ENCODE data around the gene WTIP.

The WTIP gene

GRCh38 chr19:34484328-34484727, 2.8 kb downstream of the WTIP start:
- Histone ChIP-seq H3K27ac (no peak overlapping the region), H3K27me3 (no peaks in the 10 kb centered on the region), H3K4me3 (no peak overlapping the region), H3K9ac (no peak overlapping the region), H3K4me2 (no peak overlapping the region), H3K4me1 (peaks cover 0 to 5% (median 0%) of the 10 kb centered on the region in 10 experiments; a peak in 2 of 20 replicates), H3K36me3 (no peaks in the 10 kb centered on the region; a peak in 1 of 22 replicates), H3K9me3 (replicated peaks in 1 of 11) (peaks cover 3 to 24% (median 20%) of the 10 kb centered on the region in 11 experiments; a peak in 14 of 22 replicates), H4K20me1 (no peaks in the 10 kb centered on the region)
- no peak for TF ChIP-seq Cebpa-rat (IDR thresholded peaks at IDR 0.05)

- H3K27me3 ChIP-seq = no peaks in the 10 kb centered on the region
- H3K36me3 ChIP-seq = no peaks in the 10 kb centered on the region; a peak in 1 of 22 replicates
- H3K4me1 ChIP-seq = peaks cover 0 to 5% (median 0%) of the 10 kb centered on the region in 10 experiments; a peak in 2 of 20 replicates
- no peaks in the 10 kb centered on the region for H4K20me1 ChIP-seq
- no peak overlapping the region for H3K9ac ChIP-seq
- H3K9me3 ChIP-seq (replicated peaks in 1 of 11) = peaks cover 3 to 18% (median 15%) of the 10 kb centered on the region in 11 experiments; a peak in 14 of 22 replicates
- TF ChIP-seq Cebpa-rat (IDR thresholded peaks at IDR 0.05) = no peak
- H3K4me3 ChIP-seq = no peak overlapping the region
- H3K27ac ChIP-seq = no peak overlapping the region
- no peak overlapping the region; a peak in 1 of 22 replicates for H3K4me2 ChIP-seq
Observed at GRCh38 chr19:34485831-34486230, 4.3 kb downstream of the WTIP start.

- Histone ChIP-seq H3K4me2 (no peak overlapping the region), H3K4me3 (no peak overlapping the region), H3K4me1 (peaks cover 0 to 5% (median 0%) of the 10 kb centered on the region in 10 experiments; a peak in 2 of 20 replicates), H3K27ac (no peak overlapping the region), H3K9ac (no peak overlapping the region), H3K27me3 (no peaks in the 10 kb centered on the region), H3K9me3 (replicated peaks in 1 of 11) (peaks cover 0 to 3% (median under 1%) of the 10 kb centered on the region in 11 experiments; a peak in 4 of 22 replicates), H3K36me3 (no peaks in the 10 kb centered on the region), H4K20me1 (no peaks in the 10 kb centered on the region)
- no peak for TF ChIP-seq Cebpa-rat (IDR thresholded peaks at IDR 0.05)
Observed at GRCh38 chr19:34487651-34488051, 6.1 kb downstream of the WTIP start.

- no peak overlapping the region for H3K27ac ChIP-seq
- no peak overlapping the region for H3K4me2 ChIP-seq
- TF ChIP-seq Cebpa-rat (IDR thresholded peaks at IDR 0.05) = no peak
- H3K4me1 ChIP-seq = peaks cover 0 to 5% (median 0%) of the 10 kb centered on the region in 10 experiments; a peak in 2 of 20 replicates
- H4K20me1 ChIP-seq = no peaks in the 10 kb centered on the region
- no peaks in the 10 kb centered on the region for H3K9me3 ChIP-seq (replicated peaks in 1 of 11)
- no peak overlapping the region for H3K4me3 ChIP-seq
- peaks cover 0 to 3% (median 0%) of the 10 kb centered on the region in 11 experiments; a peak in 3 of 22 replicates for H3K36me3 ChIP-seq
- no peak overlapping the region for H3K9ac ChIP-seq
- H3K27me3 ChIP-seq = no peaks in the 10 kb centered on the region
Observed at GRCh38 chr19:34489175-34489574, 7.6 kb downstream of the WTIP start.

- no peak overlapping the region for H3K9ac ChIP-seq
- H3K4me1 ChIP-seq = peaks cover 0 to 5% (median 0%) of the 10 kb centered on the region in 10 experiments; a peak in 2 of 20 replicates
- no peaks in the 10 kb centered on the region for H3K9me3 ChIP-seq (replicated peaks in 1 of 11)
- no peak overlapping the region for H3K4me3 ChIP-seq
- H3K27me3 ChIP-seq = no peaks in the 10 kb centered on the region
- TF ChIP-seq Cebpa-rat (IDR thresholded peaks at IDR 0.05) = no peak
- H3K4me2 ChIP-seq = no peak overlapping the region
- H3K36me3 ChIP-seq = peaks cover 0 to 3% (median 0%) of the 10 kb centered on the region in 11 experiments; a peak in 3 of 22 replicates
- H4K20me1 ChIP-seq = no peaks in the 10 kb centered on the region
- H3K27ac ChIP-seq = no peak overlapping the region
Observed at GRCh38 chr19:34490141-34490766, 8.7 kb downstream of the WTIP start.

- H3K9me3 ChIP-seq (replicated peaks in 1 of 11) = no peaks in the 10 kb centered on the region
- H3K36me3 ChIP-seq = peaks cover 0 to 3% (median 0%) of the 10 kb centered on the region in 11 experiments; a peak in 4 of 22 replicates
- peaks cover 0 to 7% (median 5%) of the 10 kb centered on the region in 10 experiments; a peak in 16 of 20 replicates for H3K4me1 ChIP-seq
- no peaks in the 10 kb centered on the region for H4K20me1 ChIP-seq
- H3K9ac ChIP-seq = no peak overlapping the region
- H3K27me3 ChIP-seq = no peaks in the 10 kb centered on the region
- no peak overlapping the region for H3K4me3 ChIP-seq
- H3K4me2 ChIP-seq = no peak overlapping the region
- H3K27ac ChIP-seq = no peak overlapping the region
- no peak for TF ChIP-seq Cebpa-rat (IDR thresholded peaks at IDR 0.05)
Observed at GRCh38 chr19:34493038-34493648, 11.6 kb downstream of the WTIP start.

GRCh38 chr19:34493649-34494044, 12.1 kb downstream of the WTIP start:
- no peak for TF ChIP-seq Cebpa-rat (IDR thresholded peaks at IDR 0.05)
- no peak overlapping the region for H3K27ac ChIP-seq
- H3K4me2 ChIP-seq = no peak overlapping the region
- no peak overlapping the region for H3K4me3 ChIP-seq
- H3K36me3 ChIP-seq = peaks cover 0 to 3% (median 0%) of the 10 kb centered on the region in 11 experiments; a peak in 4 of 22 replicates
- no peaks in the 10 kb centered on the region for H3K9me3 ChIP-seq (replicated peaks in 1 of 11)
- no peaks in the 10 kb centered on the region for H4K20me1 ChIP-seq
- no peaks in the 10 kb centered on the region for H3K27me3 ChIP-seq
- H3K4me1 ChIP-seq = peaks cover 0 to 10% (median 9%) of the 10 kb centered on the region in 10 experiments; a peak in 16 of 20 replicates
- peak overlapping the region in 1 of 11 experiments; percentile 19; a peak in 1 of 22 replicates for H3K9ac ChIP-seq

GRCh38 chr19:34494601-34495000, 13.0 kb downstream of the WTIP start:
- H3K27me3 ChIP-seq = no peaks in the 10 kb centered on the region
- H3K36me3 ChIP-seq = peaks cover 0 to 3% (median 0%) of the 10 kb centered on the region in 11 experiments; a peak in 4 of 22 replicates
- peaks cover 0 to 10% (median 9%) of the 10 kb centered on the region in 10 experiments; a peak in 16 of 20 replicates for H3K4me1 ChIP-seq
- H3K4me2 ChIP-seq = no peak overlapping the region
- no peaks in the 10 kb centered on the region for H3K9me3 ChIP-seq (replicated peaks in 1 of 11)
- no peak overlapping the region for H3K27ac ChIP-seq
- no peaks in the 10 kb centered on the region for H4K20me1 ChIP-seq
- H3K9ac ChIP-seq = no peak overlapping the region
- no peak overlapping the region for H3K4me3 ChIP-seq
- no peak for TF ChIP-seq Cebpa-rat (IDR thresholded peaks at IDR 0.05)

GRCh38 chr19:34495416-34495815, 13.9 kb downstream of the WTIP start:
- Histone ChIP-seq H3K4me1 (peaks cover 0 to 10% (median 9%) of the 10 kb centered on the region in 10 experiments; a peak in 16 of 20 replicates), H3K4me3 (no peak overlapping the region), H3K9ac (no peak overlapping the region), H3K27ac (no peak overlapping the region), H3K4me2 (no peak overlapping the region), H4K20me1 (no peaks in the 10 kb centered on the region), H3K27me3 (no peaks in the 10 kb centered on the region), H3K36me3 (peaks cover 0 to 3% (median 0%) of the 10 kb centered on the region in 11 experiments; a peak in 4 of 22 replicates), H3K9me3 (replicated peaks in 1 of 11) (no peaks in the 10 kb centered on the region)
- no peak for TF ChIP-seq Cebpa-rat (IDR thresholded peaks at IDR 0.05)
